T-cell (primary cell): ENCODE results near the gene CHIT1. TPM values are rescaled to one million over a fixed set of nuclear protein-coding genes. Genes with fewer than 3 reads are reported as not detected.

Source experiments
- ATAC-seq, 4 experiments: fragments of 200-7000 bp in 3 of 4; fragments of 150-1000 bp in 1 of 4; cut with Tn5 transposase; replicated peaks in 1 of 4; 1 replicate in 3 of 4; 2 replicates in 1 of 4; pipeline ENCODE4 v1.10.0; 2021; ENCODE audit warnings: moderate library complexity in 3 of 4, mild to moderate bottlenecking in 2 of 4, moderate number of reproducible peaks in 1 of 4
- CTCF ChIA-PET, 2 donors: fragments of 300-600 bp; sonication (Branson Sonifier 250); formaldehyde crosslinking; loops; one replicate each; lab custom pipeline; 2022; ENCODE audit warnings: antibody characterized with exemption in 2 of 2; lab: Charles Lee
- POLR2A ChIA-PET, 2 donors: fragments of 300-600 bp; sonication (Branson Sonifier 250); formaldehyde crosslinking; loops; one replicate each; lab custom pipeline; 2022; ENCODE audit warnings: antibody characterized with exemption in 2 of 2; lab: Charles Lee
- DNase-seq, 35 experiments: peaks; one replicate each; pipeline versions ENCODE4 v3.0.0 to v3.0.0-alpha.2; 2013 to 2023
- H3K27ac ChIP-seq: one replicate; pipeline ENCODE4 v1.5.1; 2013; ENCODE audit warnings: low read length
- H3K27me3 ChIP-seq, 2 experiments: replicated peaks in 1 of 2; 1 replicate in 1 of 2; 2 replicates in 1 of 2; pipeline versions ENCODE4 v1.6.1 to v1.7.0; 2013; ENCODE audit warnings: low read length in 1 of 2, mixed read lengths in 1 of 2; ENCODE audit not compliant: control insufficient read depth in 2 of 2, insufficient read depth in 2 of 2; ENCODE audit errors: extremely low read depth in 1 of 2
- H3K36me3 ChIP-seq, 2 donors: 1 replicate in 1 of 2; 2 replicates in 1 of 2; pipeline versions ENCODE4 v1.6.1 to v1.7.0; 2013; ENCODE audit warnings: low read length in 1 of 2; ENCODE audit not compliant: control insufficient read depth in 2 of 2, insufficient read depth in 1 of 2; ENCODE audit errors: extremely low read depth in 1 of 2
- H3K4me1 ChIP-seq, 2 experiments: 1 replicate in 1 of 2; 2 replicates in 1 of 2; pipeline versions ENCODE4 v1.6.1 to v1.7.0; 2013; ENCODE audit warnings: low read length in 2 of 2, mixed read lengths in 1 of 2; ENCODE audit not compliant: insufficient read depth in 2 of 2, control insufficient read depth in 1 of 2; ENCODE audit errors: extremely low read depth in 1 of 2
- H3K4me3 ChIP-seq, 2 donors: 1 replicate in 1 of 2; 2 replicates in 1 of 2; pipeline versions ENCODE4 v1.5.1 to v1.7.0; 2013; ENCODE audit warnings: mild to moderate bottlenecking in 2 of 2, low read length in 1 of 2, moderate library complexity in 1 of 2; ENCODE audit not compliant: control insufficient read depth in 1 of 2; ENCODE audit errors: extremely low read depth in 1 of 2
- H3K9me3 ChIP-seq: 2 replicates; pipeline ENCODE4 v1.7.0; 2013
- H3K27ac Mint-ChIP-seq, 2 donors: one replicate each; pipeline ENCODE4 v1.8.0; 2020 to 2021; ENCODE audit warnings: mild to moderate bottlenecking in 2 of 2, mixed read lengths in 2 of 2
- H3K27me3 Mint-ChIP-seq, 2 donors: one replicate each; pipeline ENCODE4 v1.8.0; 2021 to 2022; ENCODE audit warnings: mixed read lengths in 2 of 2
- H3K36me3 Mint-ChIP-seq: one replicate; pipeline ENCODE4 v1.8.0; 2021; ENCODE audit warnings: mixed read lengths
- H3K4me1 Mint-ChIP-seq, 3 donors: one replicate each; pipeline ENCODE4 v1.8.0; 2020 to 2022; ENCODE audit warnings: mixed read lengths in 3 of 3, mild to moderate bottlenecking in 1 of 3
- H3K4me3 Mint-ChIP-seq, 3 donors: one replicate each; pipeline ENCODE4 v1.8.0; 2020 to 2022; ENCODE audit warnings: mild to moderate bottlenecking in 3 of 3, mixed read lengths in 3 of 3, moderate library complexity in 3 of 3
- H3K9me3 Mint-ChIP-seq, 3 donors: one replicate each; pipeline ENCODE4 v1.8.0; 2020 to 2022; ENCODE audit warnings: mixed read lengths in 3 of 3
- WGBS: methylation state at CpG from one replicate; pipeline ENCODE4 v1.1.5; 2013; ENCODE audit warnings: missing lambda C conversion rate; ENCODE audit not compliant: insufficient coverage; 5-methylcytosine and 5-hydroxymethylcytosine counted together
- total RNA-seq, 35 experiments: library from RNA in 6 of 35; stranded (reverse) in 6 of 35; fragments of 120-200 nt in 1 of 35; gene quantifications; one replicate each; pipeline versions ENCODE4 v1.2.1 to v1.2.4 and lab custom pipeline; 2013 to 2026

Gene CHIT1
- total RNA-seq, 5 donors from 2014 or later (not counting 1 experiment from before 2014, with no cell fraction given) = 0.12 to 2.3 (median 0.92) TPM; not detected in 1

GRCh38 chr1:203275656-203276272 lies 46.3 kb upstream of the CHIT1 start:
- no peaks in the 10 kb centered on the region for H3K36me3 Mint-ChIP-seq
- Histone ChIP-seq H3K27ac (no peak overlapping the region), H3K4me1 (peaks cover 37 to 60% of the 10 kb centered on the region in 2 experiments), H3K27me3 (no peaks in the 10 kb centered on the region), H3K4me3 (no peak overlapping the region), H3K36me3 (no peaks in the 10 kb centered on the region), H3K9me3 (no peaks in the 10 kb centered on the region)
- H3K4me3 Mint-ChIP-seq = peak overlapping the region in 1 of 3 donors; percentile 27
- H3K27ac Mint-ChIP-seq = peak overlapping the region; percentile 70 to 82
- H3K9me3 Mint-ChIP-seq = no peaks in the 10 kb centered on the region
- ATAC-seq = no peak
- POLR2A ChIA-PET = interaction anchor here (0.6 to 2.2 kb wide), 6 partner anchors 11 to 34 kb away, joined by 3 to 8 read pairs (median 4); no protein-coding TSS in a partner anchor
- 81% methylated on average over 4 of the region's 11 CpGs for WGBS
- DNase-seq = no peak
- peaks cover 56 to 81% (median 67%) of the 10 kb centered on the region in 3 donors for H3K4me1 Mint-ChIP-seq
- CTCF ChIA-PET = interaction anchor here (1.1 to 2.0 kb wide), 6 partner anchors 14 to 64 kb away, joined by 3 to 12 read pairs (median 5); no protein-coding TSS in a partner anchor
- no peaks in the 10 kb centered on the region for H3K27me3 Mint-ChIP-seq

- 90% methylated on average over 7 of the region's 12 CpGs for WGBS
- Mint-ChIP-seq H3K27ac (peak overlapping the region; percentile 47 to 88), H3K36me3 (no peaks in the 10 kb centered on the region), H3K27me3 (no peaks in the 10 kb centered on the region), H3K4me3 (peak overlapping the region in 1 of 3 donors; percentile 78), H3K4me1 (peaks cover 58 to 79% (median 69%) of the 10 kb centered on the region in 3 donors), H3K9me3 (no peaks in the 10 kb centered on the region)
- no peak overlapping the region for H3K27ac ChIP-seq
- DNase-seq (no peak), ATAC-seq (no peak)
- H3K27me3 ChIP-seq = no peaks in the 10 kb centered on the region
- no peaks in the 10 kb centered on the region for H3K36me3 ChIP-seq
- ChIA-PET POLR2A (interaction anchor here (0.6 to 2.2 kb wide), 11 partner anchors 13 to 1135 kb away, joined by 3 to 13 read pairs (median 4); no protein-coding TSS in a partner anchor), CTCF (interaction anchor here (0.6 to 2.0 kb wide), 12 partner anchors 12 to 71 kb away, joined by 3 to 12 read pairs (median 3); no protein-coding TSS in a partner anchor)
- no peak overlapping the region for H3K4me3 ChIP-seq
- H3K4me1 ChIP-seq = peaks cover 37 to 65% of the 10 kb centered on the region in 2 experiments
- no peaks in the 10 kb centered on the region for H3K9me3 ChIP-seq
Measured at GRCh38 chr1:203274603-203275381, 45.3 kb upstream of the CHIT1 start.

- Mint-ChIP-seq H3K27ac (peak overlapping the region; percentile 82 to 88), H3K9me3 (no peaks in the 10 kb centered on the region), H3K27me3 (no peaks in the 10 kb centered on the region), H3K4me1 (peaks cover 57 to 75% (median 66%) of the 10 kb centered on the region in 3 donors), H3K36me3 (no peaks in the 10 kb centered on the region), H3K4me3 (peak overlapping the region; percentile 67 to 78 (median 72))
- POLR2A ChIA-PET = interaction anchor here (0.6 to 2.2 kb wide), 7 partner anchors 14 to 62 kb away, joined by 3 to 13 read pairs (median 4); no protein-coding TSS in a partner anchor
- Histone ChIP-seq H3K4me1 (peaks cover 38 to 72% of the 10 kb centered on the region in 2 experiments), H3K4me3 (peak overlapping the region; percentile 16 to 60), H3K27me3 (no peaks in the 10 kb centered on the region), H3K9me3 (no peaks in the 10 kb centered on the region), H3K36me3 (no peaks in the 10 kb centered on the region), H3K27ac (peak overlapping the region; percentile 43)
- DNase-seq (peak in 1 of 35 experiments; percentile 30), ATAC-seq (no peak)
- WGBS = 80% methylated on average over 4 of the region's 12 CpGs
- CTCF ChIA-PET = interaction anchor here (0.6 to 2.0 kb wide), 11 partner anchors 13 to 71 kb away, joined by 3 to 12 read pairs (median 3); no protein-coding TSS in a partner anchor
Measured at GRCh38 chr1:203273869-203274602, 44.6 kb upstream of the CHIT1 start.

- Histone ChIP-seq H3K27ac (peak overlapping the region; percentile 43), H3K9me3 (no peaks in the 10 kb centered on the region), H3K27me3 (no peaks in the 10 kb centered on the region), H3K36me3 (no peaks in the 10 kb centered on the region), H3K4me3 (peak overlapping the region; percentile 16 to 60), H3K4me1 (peaks cover 38 to 73% of the 10 kb centered on the region in 2 experiments)
- peak; percentile 74 to 95 (median 88) for DNase-seq
- ChIA-PET POLR2A (interaction anchor here (0.5 to 1.5 kb wide), 11 partner anchors 32 to 54 kb away, joined by 3 to 15 read pairs (median 5); no protein-coding TSS in a partner anchor), CTCF (interaction anchor here (0.6 to 7.5 kb wide), 22 partner anchors 9 to 401 kb away, joined by 3 to 258 read pairs (median 5); partner anchors contain the start of genes ATP2B4 (in 1 of the 2) and BTG2 (in 1 of the 2))
- Mint-ChIP-seq H3K9me3 (no peaks in the 10 kb centered on the region), H3K4me1 (peaks cover 50 to 68% (median 59%) of the 10 kb centered on the region in 3 donors), H3K36me3 (no peaks in the 10 kb centered on the region), H3K4me3 (peak overlapping the region; percentile 67 to 78 (median 72)), H3K27ac (peak overlapping the region; percentile 82 to 86), H3K27me3 (no peaks in the 10 kb centered on the region)
- peak; percentile 69 to 73 (median 72) for ATAC-seq
- WGBS = 38% methylated on average over 25 of the region's 32 CpGs
Measured at GRCh38 chr1:203273206-203273868, 43.9 kb upstream of the CHIT1 start.

GRCh38 chr1:203272633-203273205 lies 43.2 kb upstream of the CHIT1 start:
- H3K4me1 ChIP-seq = peaks cover 37 to 71% of the 10 kb centered on the region in 2 experiments
- Mint-ChIP-seq H3K36me3 (no peaks in the 10 kb centered on the region), H3K4me3 (peak overlapping the region in 2 of 3 donors; percentile 67 to 78), H3K9me3 (no peaks in the 10 kb centered on the region), H3K4me1 (peaks cover 48 to 66% (median 58%) of the 10 kb centered on the region in 3 donors), H3K27ac (peak overlapping the region; percentile 82 to 86), H3K27me3 (no peaks in the 10 kb centered on the region)
- no peak overlapping the region for H3K4me3 ChIP-seq
- H3K9me3 ChIP-seq = no peaks in the 10 kb centered on the region
- CTCF ChIA-PET = interaction anchor here (0.6 to 7.5 kb wide), 22 partner anchors 10 to 401 kb away, joined by 3 to 258 read pairs (median 5); partner anchors contain the start of genes ATP2B4 (in 1 of the 2) and BTG2 (in 1 of the 2)
- H3K36me3 ChIP-seq = no peaks in the 10 kb centered on the region
- 51% methylated on average over 8 of the region's 17 CpGs for WGBS
- no peaks in the 10 kb centered on the region for H3K27me3 ChIP-seq
- POLR2A ChIA-PET = interaction anchor here (0.5 to 1.5 kb wide), 10 partner anchors 32 to 54 kb away, joined by 3 to 15 read pairs (median 5); no protein-coding TSS in a partner anchor
- H3K27ac ChIP-seq = no peak overlapping the region
- ATAC-seq = no peak
- DNase-seq = no peak
